ENCODE results near the gene GAD1. TPM values are rescaled to one million over a fixed set of nuclear protein-coding genes. Genes with fewer than 3 reads are reported as not detected.

Gene GAD1
- total and polyA plus RNA-seq, 10 of the 15 experiments (the other 5 are each of a cell fraction or from before 2014, with no cell fraction given) = 0.04 to 3.4 (median 0.42) TPM

GRCh38 chr2:170770606-170771420 lies 45.9 kb upstream of the GAD1 start:
- POLR2A ChIA-PET = interaction anchor here (1.3 to 1.6 kb wide), 2 partner anchors 91 to 245 kb away, joined by 3 to 4 read pairs; no protein-coding TSS in a partner anchor
- H3K79me2 ChIP-seq (ENCODE audit: control insufficient read depth, insufficient read depth, low read length) = no peaks in the 10 kb centered on the region
- peak overlapping the region; percentile 67 for H3K9ac ChIP-seq (ENCODE audit: control insufficient read depth, insufficient read depth, low read length)
- no peak overlapping the region for H3K27ac ChIP-seq (ENCODE audit: control insufficient read depth, insufficient read depth)
- peak overlapping the region; percentile 97 for H3K4me3 ChIP-seq
- RAD21 ChIA-PET (ENCODE audit: unreplicated experiment) = interaction anchor here (0.8 to 3.8 kb wide), 4 partner anchors 45 to 362 kb away, joined by 5 to 14 read pairs (median 8); partner anchors contain the start of gene GAD1
- CTCF ChIA-PET = interaction anchor here (0.7 to 1.8 kb wide), 14 partner anchors 10 to 446 kb away, joined by 3 to 10 read pairs (median 4); partner anchors contain the start of gene GAD1
- intact Hi-C loops (cut with micrococcal nuclease; ENCODE audit: unreplicated experiment) = no loop called here
- H2AFZ ChIP-seq (ENCODE audit: control insufficient read depth, low read depth, low read length) = peak overlapping the region; percentile 94
- no peaks in the 10 kb centered on the region for H3K36me3 ChIP-seq (ENCODE audit: control insufficient read depth in 2 of 2, insufficient read depth in 2 of 2, low read length in 1 of 2)
- H4K20me1 ChIP-seq (ENCODE audit: control insufficient read depth, insufficient read depth) = no peaks in the 10 kb centered on the region
- peak overlapping the region; percentile 95 for H3K4me2 ChIP-seq (ENCODE audit: control insufficient read depth, insufficient read depth)
- H3K4me1 ChIP-seq (ENCODE audit: control insufficient read depth, insufficient read depth, low read length) = no peaks in the 10 kb centered on the region
- H3K9me3 ChIP-seq (replicated peaks; ENCODE audit: control insufficient read depth, insufficient read depth, low read length) = no peaks in the 10 kb centered on the region
- DNase-seq (ENCODE audit: low read depth, low spot score) (no peak), ATAC-seq (peak; percentile 95), FAIRE-seq (no peak)
- SMC1A ChIA-PET (ENCODE audit: uncharacterized antibody, unreplicated experiment) = interaction anchor here (0.7 to 2.6 kb wide), 9 partner anchors 41 to 447 kb away, joined by 3 to 13 read pairs (median 3); no protein-coding TSS in a partner anchor
- under 1% methylated on average over 38 of the region's 82 CpGs for WGBS (ENCODE audit: insufficient coverage, insufficient replicate concordance, low lambda C conversion rate, missing lambda C conversion rate)
- in situ Hi-C loops (cut with MboI) = no loop called here
- H3K27me3 ChIP-seq (replicated peaks in 1 of 2; ENCODE audit: control insufficient read depth in 2 of 2, insufficient read depth in 2 of 2, low read length in 1 of 2) = peaks cover 0 to 13% of the 10 kb centered on the region in 2 experiments; a peak in 3 of 4 replicates
- no TSS peak for BruUV-seq (replicated peaks)
- no peak for TF ChIP-seq HCFC1 (IDR thresholded peaks at IDR 0.05; ENCODE audit: low read length)
- peak; percentile 54; the same call in 1 of the 2 replicates for TF ChIP-seq BMI1 (IDR thresholded peaks at IDR 0.05; ENCODE audit: borderline replicate concordance)
- 0 out of 2 replicates have a peak, but pooled peaks have one; percentile 22 for TF ChIP-seq BACH1 (IDR thresholded peaks at IDR 0.05; ENCODE audit: borderline replicate concordance)
- peak; percentile 48; the same call in 1 of the 2 replicates for TF ChIP-seq DPF2 (IDR thresholded peaks at IDR 0.05)
- TF ChIP-seq SIN3A (IDR thresholded peaks at IDR 0.05; ENCODE audit: low read depth, low read length) = 0 out of 2 replicates have a peak, but pooled peaks have one; percentile 32
- TF ChIP-seq MLLT1 (IDR thresholded peaks at IDR 0.05) = 0 out of 2 replicates have a peak, but pooled peaks have one; percentile 13
- TF ChIP-seq RELB (IDR thresholded peaks at IDR 0.05; ENCODE audit: low read depth) = peak; percentile 7; the same call in 1 of the 2 replicates
- peak; percentile 72; the same call in 1 of the 2 replicates for TF ChIP-seq GATAD2B (conservative IDR thresholded peaks at IDR 0.05; ENCODE audit: low read depth)
- no peak for TF ChIP-seq TCF7 (IDR thresholded peaks at IDR 0.05; ENCODE audit: borderline replicate concordance)
- peak; percentile 44; the same call in 1 of the 2 replicates for TF ChIP-seq PKNOX1 (IDR thresholded peaks at IDR 0.05)
- peak; percentile 77 for TF ChIP-seq NRF1 (conservative IDR thresholded peaks at IDR 0.05; ENCODE audit: low read depth, low read length)
- TF ChIP-seq SMARCA5 (IDR thresholded peaks at IDR 0.05) = no peak
- TF ChIP-seq ELK1 (IDR thresholded peaks at IDR 0.05; ENCODE audit: low read depth, low read length) = 0 out of 2 replicates have a peak, but pooled peaks have one; percentile 37
- TF ChIP-seq ZNF24 (IDR thresholded peaks at IDR 0.05) = 0 out of 2 replicates have a peak, but pooled peaks have one; percentile 26
- no peak for TF ChIP-seq HSF1 (IDR thresholded peaks at IDR 0.05; ENCODE audit: low read depth, low read length)
